ENCODE results near the gene HEPH. TPM values are rescaled to one million over a fixed set of nuclear protein-coding genes. Genes with fewer than 3 reads are reported as not detected.
"Not testable (repeated sequence)": the region's sequence is repeated elsewhere in the genome, so short reads cannot be mapped to it uniquely, and the experiment has no call there.

HEPH gene, protein sequence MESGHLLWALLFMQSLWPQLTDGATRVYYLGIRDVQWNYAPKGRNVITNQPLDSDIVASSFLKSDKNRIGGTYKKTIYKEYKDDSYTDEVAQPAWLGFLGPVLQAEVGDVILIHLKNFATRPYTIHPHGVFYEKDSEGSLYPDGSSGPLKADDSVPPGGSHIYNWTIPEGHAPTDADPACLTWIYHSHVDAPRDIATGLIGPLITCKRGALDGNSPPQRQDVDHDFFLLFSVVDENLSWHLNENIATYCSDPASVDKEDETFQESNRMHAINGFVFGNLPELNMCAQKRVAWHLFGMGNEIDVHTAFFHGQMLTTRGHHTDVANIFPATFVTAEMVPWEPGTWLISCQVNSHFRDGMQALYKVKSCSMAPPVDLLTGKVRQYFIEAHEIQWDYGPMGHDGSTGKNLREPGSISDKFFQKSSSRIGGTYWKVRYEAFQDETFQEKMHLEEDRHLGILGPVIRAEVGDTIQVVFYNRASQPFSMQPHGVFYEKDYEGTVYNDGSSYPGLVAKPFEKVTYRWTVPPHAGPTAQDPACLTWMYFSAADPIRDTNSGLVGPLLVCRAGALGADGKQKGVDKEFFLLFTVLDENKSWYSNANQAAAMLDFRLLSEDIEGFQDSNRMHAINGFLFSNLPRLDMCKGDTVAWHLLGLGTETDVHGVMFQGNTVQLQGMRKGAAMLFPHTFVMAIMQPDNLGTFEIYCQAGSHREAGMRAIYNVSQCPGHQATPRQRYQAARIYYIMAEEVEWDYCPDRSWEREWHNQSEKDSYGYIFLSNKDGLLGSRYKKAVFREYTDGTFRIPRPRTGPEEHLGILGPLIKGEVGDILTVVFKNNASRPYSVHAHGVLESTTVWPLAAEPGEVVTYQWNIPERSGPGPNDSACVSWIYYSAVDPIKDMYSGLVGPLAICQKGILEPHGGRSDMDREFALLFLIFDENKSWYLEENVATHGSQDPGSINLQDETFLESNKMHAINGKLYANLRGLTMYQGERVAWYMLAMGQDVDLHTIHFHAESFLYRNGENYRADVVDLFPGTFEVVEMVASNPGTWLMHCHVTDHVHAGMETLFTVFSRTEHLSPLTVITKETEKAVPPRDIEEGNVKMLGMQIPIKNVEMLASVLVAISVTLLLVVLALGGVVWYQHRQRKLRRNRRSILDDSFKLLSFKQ
- polyA plus RNA-seq (8.7 and 11.6 TPM in 2 replicates), polyA minus RNA-seq (11.4 and 15.2 TPM in 2 replicates)

DNA sequence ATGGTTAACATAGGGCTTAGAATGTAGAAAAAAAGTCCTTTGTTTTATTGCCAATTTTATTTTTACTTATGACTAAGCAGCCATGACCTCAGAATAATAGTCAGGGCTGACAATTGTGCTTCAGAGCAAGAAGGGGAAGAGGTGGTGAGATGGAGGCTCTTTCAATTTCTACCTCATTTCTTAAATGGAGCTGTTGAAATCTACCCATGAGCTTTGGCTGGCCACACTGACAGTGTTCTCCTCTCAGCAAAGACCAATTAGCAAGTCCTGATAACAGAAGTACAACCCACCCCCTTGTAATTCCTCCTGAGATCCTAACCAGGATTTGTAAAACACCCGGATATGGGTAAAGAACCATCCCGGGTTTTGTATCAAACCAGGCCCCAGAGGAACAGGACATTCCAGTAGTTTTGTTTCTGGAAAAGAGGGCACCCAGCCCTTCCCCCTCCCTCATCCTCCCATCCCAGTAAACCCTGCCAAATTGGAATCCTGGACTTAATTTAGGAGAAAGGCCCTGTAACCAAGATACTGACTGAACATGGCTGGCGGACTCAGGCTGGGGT, at the start of gene HEPH:
Gene HEPH (plus strand): TSS at position 399 of the 563 bp plus-strand sequence. CDS start 6,324 bp downstream, outside the sequence.
- H3K9ac ChIP-seq (ENCODE audit: low read length): peak within 1 kb of the TSS; percentile 23
- TF ChIP-seq, protein P1, sequence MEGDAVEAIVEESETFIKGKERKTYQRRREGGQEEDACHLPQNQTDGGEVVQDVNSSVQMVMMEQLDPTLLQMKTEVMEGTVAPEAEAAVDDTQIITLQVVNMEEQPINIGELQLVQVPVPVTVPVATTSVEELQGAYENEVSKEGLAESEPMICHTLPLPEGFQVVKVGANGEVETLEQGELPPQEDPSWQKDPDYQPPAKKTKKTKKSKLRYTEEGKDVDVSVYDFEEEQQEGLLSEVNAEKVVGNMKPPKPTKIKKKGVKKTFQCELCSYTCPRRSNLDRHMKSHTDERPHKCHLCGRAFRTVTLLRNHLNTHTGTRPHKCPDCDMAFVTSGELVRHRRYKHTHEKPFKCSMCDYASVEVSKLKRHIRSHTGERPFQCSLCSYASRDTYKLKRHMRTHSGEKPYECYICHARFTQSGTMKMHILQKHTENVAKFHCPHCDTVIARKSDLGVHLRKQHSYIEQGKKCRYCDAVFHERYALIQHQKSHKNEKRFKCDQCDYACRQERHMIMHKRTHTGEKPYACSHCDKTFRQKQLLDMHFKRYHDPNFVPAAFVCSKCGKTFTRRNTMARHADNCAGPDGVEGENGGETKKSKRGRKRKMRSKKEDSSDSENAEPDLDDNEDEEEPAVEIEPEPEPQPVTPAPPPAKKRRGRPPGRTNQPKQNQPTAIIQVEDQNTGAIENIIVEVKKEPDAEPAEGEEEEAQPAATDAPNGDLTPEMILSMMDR (IDR thresholded peaks at IDR 0.05; ENCODE audit: poor library complexity, severe bottlenecking): no peak
- TF ChIP-seq EP300 (conservative IDR thresholded peaks at IDR 0.05; ENCODE audit: poor library complexity, severe bottlenecking): no peak
- TF ChIP-seq TAF1 (IDR thresholded peaks at IDR 0.05; ENCODE audit: low read depth): no peak
- TF ChIP-seq EZH2 (IDR thresholded peaks at IDR 0.05; ENCODE audit: borderline replicate concordance, insufficient read depth, low read length, poor library complexity, severe bottlenecking): no peak
- TF ChIP-seq MXI1 (conservative IDR thresholded peaks at IDR 0.05; ENCODE audit: poor library complexity, severe bottlenecking): no peak
- no peak for TF ChIP-seq POLR2AphosphoS5 (IDR thresholded peaks at IDR 0.05)
- TF ChIP-seq RAD21 (conservative IDR thresholded peaks at IDR 0.05): no peak
- no peaks in the 10 kb centered on the region for H4K20me1 ChIP-seq (ENCODE audit: insufficient read depth)
- peak within 1 kb of the TSS; percentile 58 for H3K4me3 ChIP-seq (ENCODE audit: low read length)
- H3K4me2 ChIP-seq (ENCODE audit: low read length): no peak within 1 kb of the TSS
- H2AFZ ChIP-seq (ENCODE audit: low read depth, low read length): no peak within 1 kb of the TSS
- no peaks in the 10 kb centered on the region for H3K9me3 ChIP-seq (ENCODE audit: low read length)
- H3K9me2 ChIP-seq (ENCODE audit: insufficient read depth, low read length): no peaks in the 10 kb centered on the region
- no peaks in the 10 kb centered on the region for H3K27me3 ChIP-seq (ENCODE audit: insufficient read depth, low read depth, low read length)
- no peaks in the 10 kb centered on the region for H3F3A ChIP-seq (ENCODE audit: insufficient read depth, low read length, poor library complexity, severe bottlenecking)
- no peaks in the 10 kb centered on the region for H3K79me2 ChIP-seq (replicated peaks; ENCODE audit: insufficient read depth, low read length)
- no peaks in the 10 kb centered on the region for H3K36me3 ChIP-seq (ENCODE audit: insufficient read depth, low read length)
- no peak within 1 kb of the TSS for H3K27ac ChIP-seq (ENCODE audit: low read length)

DNA sequence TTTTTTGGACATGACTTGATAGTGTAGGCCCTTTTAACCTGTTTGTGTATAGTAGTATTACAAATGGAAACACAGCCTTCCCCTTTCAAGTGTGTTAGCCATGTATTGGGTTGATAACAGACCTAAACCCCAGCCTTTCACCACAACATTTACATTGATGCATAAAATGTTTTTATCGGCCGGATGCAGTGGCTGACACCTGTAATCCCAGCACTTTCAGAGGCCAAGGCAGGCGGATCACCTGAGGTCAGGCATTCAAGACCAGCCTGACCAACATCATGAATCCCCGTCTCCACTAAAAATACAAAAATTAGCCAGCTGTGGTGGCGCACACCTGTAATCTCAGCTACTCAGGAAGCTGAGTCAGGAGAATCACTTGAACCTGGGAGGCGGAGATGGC, 45.3 kb upstream of the HEPH start:
- not testable (repeated sequence) for H3K27ac ChIP-seq (ENCODE audit: low read length); H3K27me3 ChIP-seq (ENCODE audit: insufficient read depth, low read depth, low read length)

DNA sequence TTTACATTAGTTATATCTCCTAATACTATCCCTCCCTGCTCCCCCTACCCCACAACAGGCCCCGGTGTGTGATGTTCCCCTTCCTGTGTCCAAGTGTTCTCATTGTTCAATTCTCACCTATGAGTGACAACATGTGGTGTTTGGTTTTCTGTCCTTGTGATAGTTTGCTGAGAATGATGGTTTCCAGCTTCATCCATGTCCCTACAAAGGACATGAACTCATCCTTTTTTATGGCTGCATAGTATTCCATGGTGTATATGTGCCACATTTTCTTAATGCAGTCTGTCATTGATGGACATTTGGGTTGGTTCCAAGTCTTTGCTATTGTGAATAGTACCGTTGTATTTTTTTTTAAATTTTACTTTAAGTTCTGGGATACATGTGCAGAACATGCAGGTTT, 42.7 kb upstream of the HEPH start:
- not testable (repeated sequence) for H3F3A ChIP-seq (ENCODE audit: insufficient read depth, low read length, poor library complexity, severe bottlenecking); H3K4me2 ChIP-seq (ENCODE audit: low read length); H2AFZ ChIP-seq (ENCODE audit: low read depth, low read length); H3K4me3 ChIP-seq (ENCODE audit: low read length); H3K79me2 ChIP-seq (replicated peaks; ENCODE audit: insufficient read depth, low read length); H3K9me2 ChIP-seq (ENCODE audit: insufficient read depth, low read length); H3K36me3 ChIP-seq (ENCODE audit: insufficient read depth, low read length); H4K20me1 ChIP-seq (ENCODE audit: insufficient read depth); H3K9ac ChIP-seq (ENCODE audit: low read length); H3K27me3 ChIP-seq (ENCODE audit: insufficient read depth, low read depth, low read length); H3K27ac ChIP-seq (ENCODE audit: low read length); H3K9me3 ChIP-seq (ENCODE audit: low read length)

More for the DNA sequence above, 45.3 kb upstream of the HEPH start:
- H3K4me3 ChIP-seq (ENCODE audit: low read length); H3K9me3 ChIP-seq (ENCODE audit: low read length); H4K20me1 ChIP-seq (ENCODE audit: insufficient read depth); H3K9ac ChIP-seq (ENCODE audit: low read length); H3K9me2 ChIP-seq (ENCODE audit: insufficient read depth, low read length); H3K79me2 ChIP-seq (replicated peaks; ENCODE audit: insufficient read depth, low read length); H3K4me2 ChIP-seq (ENCODE audit: low read length); H3K36me3 ChIP-seq (ENCODE audit: insufficient read depth, low read length); H3F3A ChIP-seq (ENCODE audit: insufficient read depth, low read length, poor library complexity, severe bottlenecking); H2AFZ ChIP-seq (ENCODE audit: low read depth, low read length): not testable (repeated sequence)
